Measurements from ENCODE around the gene FAM210A. TPM values are rescaled to one million over a fixed set of nuclear protein-coding genes. Genes with fewer than 3 reads are reported as not detected.

FAM210A gene
- total RNA-seq, 1 experiment from 2014 or later = 17.1 TPM

- no peak overlapping the region for H3K4me3 ChIP-seq (ENCODE audit: low read depth, low read length)
- no peaks in the 10 kb centered on the region for H3K36me3 ChIP-seq (ENCODE audit: control insufficient read depth, insufficient read depth, low read length)
- TF ChIP-seq CTCF (IDR thresholded peaks at IDR 0.05; ENCODE audit: insufficient read depth in 1 of 2, low read depth in 1 of 2, low read length in 1 of 2, severe bottlenecking in 1 of 2, unreplicated experiment in 1 of 2) = no peak
- H3K9me3 ChIP-seq = no peaks in the 10 kb centered on the region
- Mint-ChIP-seq H3K27me3 (ENCODE audit: insufficient read depth, unreplicated experiment) (no peaks in the 10 kb centered on the region), H3K4me3 (ENCODE audit: unreplicated experiment) (no peak overlapping the region), H3K36me3 (ENCODE audit: insufficient read depth, unreplicated experiment) (no peaks in the 10 kb centered on the region), H3K27ac (ENCODE audit: unreplicated experiment) (no peak overlapping the region), H3K4me1 (ENCODE audit: low read depth, unreplicated experiment) (no peaks in the 10 kb centered on the region), H3K9me3 (ENCODE audit: unreplicated experiment) (peaks cover 10% of the 10 kb centered on the region)
- CTCF ChIA-PET = no interaction called here
- no peaks in the 10 kb centered on the region for H3K4me1 ChIP-seq
- POLR2A ChIA-PET = no interaction called here
- no peaks in the 10 kb centered on the region for H3K27me3 ChIP-seq (replicated peaks; ENCODE audit: control insufficient read depth, insufficient read depth, low read length)
- no peak for DNase-seq
- BruUV-seq (replicated peaks) = no TSS peak
- intact Hi-C loops (cut with micrococcal nuclease; ENCODE audit: unreplicated experiment) = no loop called here
Observed at GRCh38 chr18:13645093-13645492, 81.3 kb downstream of the FAM210A start.

- H3K9me3 Mint-ChIP-seq (ENCODE audit: unreplicated experiment) = peaks cover 10% of the 10 kb centered on the region
- no peaks in the 10 kb centered on the region for H3K27me3 Mint-ChIP-seq (ENCODE audit: insufficient read depth, unreplicated experiment)
- H3K4me1 ChIP-seq = no peaks in the 10 kb centered on the region
- intact Hi-C loops (cut with micrococcal nuclease; ENCODE audit: unreplicated experiment) = no loop called here
- H3K36me3 ChIP-seq (ENCODE audit: control insufficient read depth, insufficient read depth, low read length) = no peaks in the 10 kb centered on the region
- no TSS peak for BruUV-seq (replicated peaks)
- H3K9me3 ChIP-seq = no peaks in the 10 kb centered on the region
- H3K27me3 ChIP-seq (replicated peaks; ENCODE audit: control insufficient read depth, insufficient read depth, low read length) = no peaks in the 10 kb centered on the region; the same call in 1 of the 2 replicates
- H3K27ac Mint-ChIP-seq (ENCODE audit: unreplicated experiment) = no peak overlapping the region
- DNase-seq = no peak
- no peaks in the 10 kb centered on the region for H3K36me3 Mint-ChIP-seq (ENCODE audit: insufficient read depth, unreplicated experiment)
- POLR2A ChIA-PET = no interaction called here
- H3K4me3 ChIP-seq (ENCODE audit: low read depth, low read length) = no peak overlapping the region
- H3K4me3 Mint-ChIP-seq (ENCODE audit: unreplicated experiment) = no peak overlapping the region
- CTCF ChIA-PET = no interaction called here
- no peaks in the 10 kb centered on the region for H3K4me1 Mint-ChIP-seq (ENCODE audit: low read depth, unreplicated experiment)
- no peak for TF ChIP-seq CTCF (IDR thresholded peaks at IDR 0.05; ENCODE audit: insufficient read depth in 1 of 2, low read depth in 1 of 2, low read length in 1 of 2, severe bottlenecking in 1 of 2, unreplicated experiment in 1 of 2)
Observed at GRCh38 chr18:13643261-13643751, 83.1 kb downstream of the FAM210A start.

- no TSS peak for BruUV-seq (replicated peaks)
- Histone ChIP-seq H3K4me3 (ENCODE audit: low read depth, low read length) (no peak overlapping the region), H3K4me1 (no peaks in the 10 kb centered on the region), H3K27me3 (replicated peaks; ENCODE audit: control insufficient read depth, insufficient read depth, low read length) (no peaks in the 10 kb centered on the region; the same call in 1 of the 2 replicates), H3K36me3 (ENCODE audit: control insufficient read depth, insufficient read depth, low read length) (no peaks in the 10 kb centered on the region), H3K9me3 (no peaks in the 10 kb centered on the region)
- ChIA-PET CTCF (no interaction called here), POLR2A (no interaction called here)
- no peak for DNase-seq
- no peak overlapping the region for H3K27ac Mint-ChIP-seq (ENCODE audit: unreplicated experiment)
- intact Hi-C loops (cut with micrococcal nuclease; ENCODE audit: unreplicated experiment) = no loop called here
- peaks cover 10% of the 10 kb centered on the region for H3K9me3 Mint-ChIP-seq (ENCODE audit: unreplicated experiment)
- H3K4me3 Mint-ChIP-seq (ENCODE audit: unreplicated experiment) = no peak overlapping the region
- no peaks in the 10 kb centered on the region for H3K4me1 Mint-ChIP-seq (ENCODE audit: low read depth, unreplicated experiment)
- no peaks in the 10 kb centered on the region for H3K36me3 Mint-ChIP-seq (ENCODE audit: insufficient read depth, unreplicated experiment)
- TF ChIP-seq CTCF (IDR thresholded peaks at IDR 0.05; ENCODE audit: insufficient read depth in 1 of 2, low read depth in 1 of 2, low read length in 1 of 2, severe bottlenecking in 1 of 2, unreplicated experiment in 1 of 2) = no peak
- no peaks in the 10 kb centered on the region for H3K27me3 Mint-ChIP-seq (ENCODE audit: insufficient read depth, unreplicated experiment)
Observed at GRCh38 chr18:13642440-13642827, 83.9 kb downstream of the FAM210A start.

Data from Caco-2 (cell line).